HCT116 (cell line): ENCODE measurements around the gene SUPT4H1. TPM values are rescaled to one million over a fixed set of nuclear protein-coding genes. Genes with fewer than 3 reads are reported as not detected.

Experiments used
- ATAC-seq: fragments of 200-7000 bp; cut with Tn5 transposase; 2 replicates; pipeline ENCODE4 v1.9.1; 2020; ENCODE audit warnings: mild to moderate bottlenecking, moderate library complexity
- BruUV-seq: library from RNA; stranded (reverse); fragments of 400-500 nt; replicated peaks from 2 replicates; lab custom pipeline; 2021; lab: Mats Ljungman, UMichigan
- CTCF ChIA-PET: fragments of 300-600 bp; sonication (Branson Sonifier 250); formaldehyde crosslinking; loops from one replicate; lab custom pipeline; 2021; ENCODE audit warnings: antibody characterized with exemption; lab: Charles Lee
- POLR2A ChIA-PET: fragments of 300-600, 350-600 bp; sonication (Branson Sonifier 250); formaldehyde crosslinking; loops from one replicate; lab custom pipeline; 2021; ENCODE audit warnings: antibody characterized with exemption; lab: Charles Lee
- RAD21 ChIA-PET, 2 experiments: fragments of 300-600 bp; sonication (Branson Sonifier 250); formaldehyde crosslinking; loops; one replicate each; lab custom pipeline; 2023; ENCODE audit warnings: low total read pairs in 2 of 2; ENCODE audit not compliant: uncharacterized antibody in 2 of 2, unreplicated experiment in 2 of 2, low non-redundant PET in 1 of 2; lab: Charles Lee
- DNase-seq: peaks from one replicate; pipeline ENCODE4 v3.0.0-alpha.2; 2010; ENCODE audit warnings: low read depth, low spot score
- H2AFZ ChIP-seq: fragments of 200-600 bp; shearing (Covaris generic), sonication (generic); 2 replicates; pipeline ENCODE4 v1.6.1; 2017; ENCODE audit warnings: low read depth, mixed run types, mixed read lengths, antibody characterized with exemption, low read length; ENCODE audit not compliant: poor library complexity, severe bottlenecking
- H3K27ac ChIP-seq: 2 replicates; pipeline ENCODE4 v1.5.1; 2012; ENCODE audit warnings: low read depth, low read length
- H3K27me3 ChIP-seq: fragments of 200-600 bp; sonication (generic); 2 replicates; pipeline ENCODE4 v1.6.1; 2016; ENCODE audit warnings: mixed run types, low read length, mixed read lengths; ENCODE audit not compliant: insufficient read depth
- H3K36me3 ChIP-seq, 2 experiments: fragments of 200-500 bp in 1 of 2; fragments of 200-600 bp in 1 of 2; sonication (Bioruptor generic) in 1 of 2; sonication (generic) in 1 of 2; 2 replicates each; pipeline versions ENCODE4 v1.5.1 to v1.6.1; 2014 to 2016; ENCODE audit warnings: low read length in 2 of 2, inconsistent platforms in 1 of 2, mixed read lengths in 1 of 2, mixed run types in 1 of 2; ENCODE audit not compliant: insufficient read depth in 2 of 2, control insufficient read depth in 1 of 2
- H3K4me1 ChIP-seq, 2 experiments: fragments of 200-600 bp in 1 of 2; sonication (generic) in 1 of 2; 2 replicates each; pipeline versions ENCODE4 v1.5.1 to v1.6.1; 2012 to 2017; ENCODE audit warnings: low read length in 2 of 2, inconsistent platforms in 1 of 2, mild to moderate bottlenecking in 1 of 2, mixed read lengths in 1 of 2, mixed run types in 1 of 2, moderate library complexity in 1 of 2; ENCODE audit not compliant: insufficient read depth in 2 of 2, control insufficient read depth in 1 of 2
- H3K4me2 ChIP-seq: fragments of 200-600 bp; sonication (generic); 2 replicates; pipeline ENCODE4 v1.6.1; 2017; ENCODE audit warnings: mixed run types, low read length, mixed read lengths
- H3K4me3 ChIP-seq, 2 experiments: fragments of 200-600 bp in 1 of 2; sonication (generic) in 1 of 2; replicated peaks in 1 of 2; 2 replicates each; pipeline ENCODE4 v1.5.1; 2011 to 2016; ENCODE audit warnings: low read length in 2 of 2, control low read depth in 1 of 2, low read depth in 1 of 2, mild to moderate bottlenecking in 1 of 2, mixed read lengths in 1 of 2, mixed run types in 1 of 2
- H3K79me2 ChIP-seq: fragments of 200-600 bp; sonication (generic); 2 replicates; pipeline ENCODE4 v1.6.1; 2017; ENCODE audit warnings: mild to moderate bottlenecking, mixed run types, low read length, moderate library complexity, mixed read lengths; ENCODE audit not compliant: insufficient read depth
- H3K9ac ChIP-seq: fragments of 200-600 bp; sonication (generic); 2 replicates; pipeline ENCODE4 v1.6.1; 2016; ENCODE audit warnings: low read length, mixed read lengths
- H3K9me2 ChIP-seq: fragments of 200-600 bp; sonication (generic), shearing (Covaris generic); 2 replicates; pipeline ENCODE4 v1.6.1; 2017; ENCODE audit warnings: mixed run types, mild to moderate bottlenecking, moderate library complexity; ENCODE audit not compliant: insufficient read depth
- H3K9me3 ChIP-seq, 2 experiments: fragments of 200-500 bp in 1 of 2; fragments of 200-600 bp in 1 of 2; sonication (Bioruptor generic) in 1 of 2; sonication (generic) in 1 of 2; 2 replicates each; pipeline ENCODE4 v1.6.1; 2014 to 2017; ENCODE audit warnings: low read length in 2 of 2, mixed read lengths in 2 of 2, inconsistent platforms in 1 of 2, low read depth in 1 of 2, mild to moderate bottlenecking in 1 of 2, mixed run types in 1 of 2, moderate library complexity in 1 of 2; ENCODE audit not compliant: control insufficient read depth in 1 of 2, insufficient read depth in 1 of 2
- H4K20me1 ChIP-seq: fragments of 200-600 bp; sonication (generic), shearing (Covaris generic); 2 replicates; pipeline ENCODE4 v1.6.1; 2017; ENCODE audit warnings: mixed run types, mild to moderate bottlenecking, moderate library complexity; ENCODE audit not compliant: insufficient read depth
- ATF3 ChIP-seq: IDR thresholded peaks from 2 replicates; pipeline ENCODE4 v1.6.1; 2012
- CBX3 ChIP-seq: IDR thresholded peaks from 2 replicates; pipeline ENCODE4 v1.6.1; 2012; ENCODE audit warnings: low read depth
- CTCF ChIP-seq, 3 experiments: fragments of 200-600 bp in 1 of 3; sonication (generic) in 1 of 3; IDR thresholded peaks in 2 of 3; conservative IDR thresholded peaks in 1 of 3; 2 replicates each; pipeline ENCODE4 v1.5.1; 2012 to 2017; ENCODE audit warnings: low read depth in 2 of 3, low read length in 2 of 3, antibody characterized with exemption in 1 of 3, borderline replicate concordance in 1 of 3, control low read depth in 1 of 3, mild to moderate bottlenecking in 1 of 3, mixed read lengths in 1 of 3, mixed run types in 1 of 3, moderate library complexity in 1 of 3; ENCODE audit not compliant: insufficient read depth in 1 of 3
- ELF1 ChIP-seq: IDR thresholded peaks from 2 replicates; pipeline ENCODE4 v1.6.1; 2012; ENCODE audit warnings: low read depth, borderline replicate concordance
- EZH2phosphoT487 ChIP-seq: fragments of 200-600 bp; IDR thresholded peaks from 2 replicates; pipeline ENCODE4 v1.6.1; 2018; ENCODE audit warnings: antibody characterized with exemption, borderline replicate concordance
- FOSL1 ChIP-seq: IDR thresholded peaks from 2 replicates; pipeline ENCODE4 v1.6.1; 2012; ENCODE audit warnings: low read depth
- JUND ChIP-seq: IDR thresholded peaks from 2 replicates; pipeline ENCODE4 v1.6.1; 2012
- POLR2A ChIP-seq: IDR thresholded peaks from 2 replicates; pipeline ENCODE4 v1.7.0; 2011; ENCODE audit warnings: borderline replicate concordance; ENCODE audit not compliant: insufficient read depth, insufficient read length; ENCODE audit errors: extremely low read depth
- POLR2AphosphoS5 ChIP-seq: IDR thresholded peaks from 2 replicates; pipeline ENCODE4 v1.6.1; 2011; ENCODE audit warnings: mild to moderate bottlenecking, low read depth, low read length, moderate library complexity
- RAD21 ChIP-seq: IDR thresholded peaks from 2 replicates; pipeline ENCODE4 v1.6.1; 2012; ENCODE audit warnings: low read depth, mild to moderate bottlenecking
- SIN3A ChIP-seq: IDR thresholded peaks from 2 replicates; pipeline ENCODE4 v1.6.1; 2012; ENCODE audit warnings: low read depth
- SP1 ChIP-seq: IDR thresholded peaks from 2 replicates; pipeline ENCODE4 v1.6.1; 2012; ENCODE audit warnings: low read depth
- SRF ChIP-seq: IDR thresholded peaks from 2 replicates; pipeline ENCODE4 v1.6.1; 2012; ENCODE audit warnings: low read depth
- ZBTB33 ChIP-seq: IDR thresholded peaks from 2 replicates; pipeline ENCODE4 v1.6.1; 2011; ENCODE audit warnings: mild to moderate bottlenecking, low read length, moderate library complexity; ENCODE audit not compliant: insufficient replicate concordance; ENCODE audit errors: extremely low read depth
- intact Hi-C: fragments of 100-400 bp; cut with micrococcal nuclease; formaldehyde crosslinking; loops from 2 replicates; pipeline ENCODE4 v1.10.0; 2022
- total RNA-seq: library from RNA; stranded (reverse); gene quantifications from one replicate; pipeline ENCODE4 v1.2.1, GENCODE V29; 2021; ENCODE audit not compliant: unreplicated experiment

Gene SUPT4H1
- total RNA-seq, 1 experiment from 2014 or later = 118 TPM

- H3K79me2 ChIP-seq = no peaks in the 10 kb centered on the region
- DNase-seq (no peak), ATAC-seq (no peak)
- no peaks in the 10 kb centered on the region for H3K9me3 ChIP-seq
- H3K4me1 ChIP-seq = peaks cover 8 to 17% of the 10 kb centered on the region in 2 experiments; a peak in 3 of 4 replicates
- H3K27me3 ChIP-seq = no peaks in the 10 kb centered on the region
- H3K4me2 ChIP-seq = peak overlapping the region; percentile 26
- TF ChIP-seq SIN3A (no peak), JUND (no peak), ATF3 (no peak), RAD21 (no peak), EZH2phosphoT487 (no peak), SP1 (no peak)
- peak overlapping the region; percentile 30; the same call in 1 of the 2 replicates for H3K27ac ChIP-seq
- no peak overlapping the region for H3K4me3 ChIP-seq
- H3K9me2 ChIP-seq = no peaks in the 10 kb centered on the region
- POLR2A ChIA-PET = interaction anchor here (0.8 to 2.2 kb wide), 9 partner anchors 26 to 313 kb away, joined by 3 to 18 read pairs (median 4); partner anchors contain the start of genes RNF43 and SUPT4H1
- no peak overlapping the region for H3K9ac ChIP-seq
- RAD21 ChIA-PET = interaction anchor here (0.6 to 1.6 kb wide), 13 partner anchors 8 to 134 kb away, joined by 3 to 29 read pairs (median 5); partner anchors contain the start of genes RNF43 (in 2 of the 2) and SUPT4H1 (in 1 of the 2)
- no peaks in the 10 kb centered on the region for H3K36me3 ChIP-seq
- H2AFZ ChIP-seq = peak overlapping the region; percentile 71
- BruUV-seq = no TSS peak
- no peaks in the 10 kb centered on the region for H4K20me1 ChIP-seq
- CTCF ChIA-PET = interaction anchor here (0.6 to 7.6 kb wide), 41 partner anchors 9 to 687 kb away, joined by 3 to 124 read pairs (median 6); partner anchors contain the start of genes MPO, MTMR4, RNF43 and SUPT4H1
- intact Hi-C loops = loop anchor here (5.0 to 10.0 kb wide), 2 partner anchors 199 to 687 kb away; no protein-coding TSS in a partner anchor
Measured at GRCh38 chr17:58318065-58318481, 33.9 kb downstream of the SUPT4H1 start.

GRCh38 chr17:58317421-58318064 is 34.5 kb downstream of the SUPT4H1 start:
- no TSS peak for BruUV-seq
- ChIA-PET POLR2A (interaction anchor here (0.8 to 2.2 kb wide), 10 partner anchors 27 to 341 kb away, joined by 3 to 18 read pairs (median 4); partner anchors contain the start of genes RNF43 and SUPT4H1), CTCF (interaction anchor here (0.6 to 7.6 kb wide), 43 partner anchors 9 to 687 kb away, joined by 3 to 124 read pairs (median 6); partner anchors contain the start of genes MPO, MTMR4, RNF43 and SUPT4H1), RAD21 (interaction anchor here (0.6 to 1.6 kb wide), 15 partner anchors 8 to 134 kb away, joined by 3 to 29 read pairs (median 4); partner anchors contain the start of genes RNF43 (in 2 of the 2) and SUPT4H1 (in 1 of the 2))
- no peaks in the 10 kb centered on the region for H3K79me2 ChIP-seq
- H2AFZ ChIP-seq = peak overlapping the region; percentile 71
- intact Hi-C loops = loop anchor here (1.0 to 10.0 kb wide), 5 partner anchors 100 to 687 kb away; partner anchors contain the start of gene RNF43
- no peaks in the 10 kb centered on the region for H3K27me3 ChIP-seq
- peak overlapping the region; percentile 26 for H3K4me2 ChIP-seq
- no peak overlapping the region for H3K4me3 ChIP-seq
- H4K20me1 ChIP-seq = no peaks in the 10 kb centered on the region
- H3K36me3 ChIP-seq = no peaks in the 10 kb centered on the region
- no peaks in the 10 kb centered on the region for H3K9me2 ChIP-seq
- DNase-seq (peak; percentile 72), ATAC-seq (peak; percentile 95)
- H3K27ac ChIP-seq = peak overlapping the region; percentile 30; the same call in 1 of the 2 replicates
- H3K9ac ChIP-seq = no peak overlapping the region
- no peaks in the 10 kb centered on the region for H3K9me3 ChIP-seq
- H3K4me1 ChIP-seq = peaks cover 8 to 17% of the 10 kb centered on the region in 2 experiments; a peak in 3 of 4 replicates
- TF ChIP-seq SRF = no peak
- TF ChIP-seq POLR2A = no peak
- no peak for TF ChIP-seq ZBTB33
- TF ChIP-seq POLR2AphosphoS5 = peak; percentile 27; the same call in 1 of the 2 replicates
- TF ChIP-seq CBX3 = no peak
- peak; percentile 97 to 99 (median 99) for TF ChIP-seq CTCF (IDR thresholded peaks at IDR 0.05 in 2 of 3, conservative IDR thresholded peaks at IDR 0.05 in 1 of 3; ENCODE audit: borderline replicate concordance in 1 of 3, insufficient read depth in 1 of 3, low read depth in 2 of 3, low read length in 2 of 3)
- TF ChIP-seq FOSL1 = no peak
- TF ChIP-seq EZH2phosphoT487 = no peak
- TF ChIP-seq ELF1 = no peak
